Measurements from ENCODE around the gene CPM.

CPM gene

GRCh38 chr12:68957273-68957672 is 24.3 kb upstream of the CPM start:
- no peak for DNase-seq (ENCODE audit: low read depth)
- H3K4me3 ChIP-seq (ENCODE audit: low read depth, low read length) = no peak overlapping the region
- TF ChIP-seq, protein P1, sequence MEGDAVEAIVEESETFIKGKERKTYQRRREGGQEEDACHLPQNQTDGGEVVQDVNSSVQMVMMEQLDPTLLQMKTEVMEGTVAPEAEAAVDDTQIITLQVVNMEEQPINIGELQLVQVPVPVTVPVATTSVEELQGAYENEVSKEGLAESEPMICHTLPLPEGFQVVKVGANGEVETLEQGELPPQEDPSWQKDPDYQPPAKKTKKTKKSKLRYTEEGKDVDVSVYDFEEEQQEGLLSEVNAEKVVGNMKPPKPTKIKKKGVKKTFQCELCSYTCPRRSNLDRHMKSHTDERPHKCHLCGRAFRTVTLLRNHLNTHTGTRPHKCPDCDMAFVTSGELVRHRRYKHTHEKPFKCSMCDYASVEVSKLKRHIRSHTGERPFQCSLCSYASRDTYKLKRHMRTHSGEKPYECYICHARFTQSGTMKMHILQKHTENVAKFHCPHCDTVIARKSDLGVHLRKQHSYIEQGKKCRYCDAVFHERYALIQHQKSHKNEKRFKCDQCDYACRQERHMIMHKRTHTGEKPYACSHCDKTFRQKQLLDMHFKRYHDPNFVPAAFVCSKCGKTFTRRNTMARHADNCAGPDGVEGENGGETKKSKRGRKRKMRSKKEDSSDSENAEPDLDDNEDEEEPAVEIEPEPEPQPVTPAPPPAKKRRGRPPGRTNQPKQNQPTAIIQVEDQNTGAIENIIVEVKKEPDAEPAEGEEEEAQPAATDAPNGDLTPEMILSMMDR (IDR thresholded peaks at IDR 0.05; ENCODE audit: control insufficient read depth, extremely low read depth, insufficient read depth) = no peak

DNA sequence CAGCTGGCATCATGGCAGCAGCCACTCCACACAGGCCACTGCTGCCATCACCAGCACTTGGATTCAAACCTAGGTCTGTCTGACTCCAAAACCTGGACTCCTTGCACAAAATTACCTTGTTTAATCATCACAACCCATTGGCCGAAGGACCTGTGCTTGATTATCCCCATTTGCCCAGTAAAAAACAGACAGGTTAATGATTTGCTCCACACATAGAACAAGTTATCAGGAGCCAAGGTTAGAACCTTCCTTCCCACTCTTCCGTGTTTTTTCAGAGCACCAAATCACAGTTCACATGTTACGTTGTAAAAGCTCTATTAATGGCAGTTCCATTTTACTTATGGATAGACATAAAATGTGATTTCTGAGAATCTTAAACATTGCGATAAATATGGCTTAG is 23.5 kb upstream of the CPM start:
- no peak overlapping the region for H3K4me3 ChIP-seq (ENCODE audit: low read depth, low read length)
- TF ChIP-seq, protein P1 (IDR thresholded peaks at IDR 0.05; ENCODE audit: control insufficient read depth, extremely low read depth, insufficient read depth) = no peak
- DNase-seq (ENCODE audit: low read depth) = no peak

- TF ChIP-seq, protein P1 (IDR thresholded peaks at IDR 0.05; ENCODE audit: control insufficient read depth, extremely low read depth, insufficient read depth) = no peak
- no peak overlapping the region for H3K4me3 ChIP-seq (ENCODE audit: low read depth, low read length)
- no peak for DNase-seq (ENCODE audit: low read depth)
Observed at GRCh38 chr12:68954811-68955210, 21.8 kb upstream of the CPM start.

DNA sequence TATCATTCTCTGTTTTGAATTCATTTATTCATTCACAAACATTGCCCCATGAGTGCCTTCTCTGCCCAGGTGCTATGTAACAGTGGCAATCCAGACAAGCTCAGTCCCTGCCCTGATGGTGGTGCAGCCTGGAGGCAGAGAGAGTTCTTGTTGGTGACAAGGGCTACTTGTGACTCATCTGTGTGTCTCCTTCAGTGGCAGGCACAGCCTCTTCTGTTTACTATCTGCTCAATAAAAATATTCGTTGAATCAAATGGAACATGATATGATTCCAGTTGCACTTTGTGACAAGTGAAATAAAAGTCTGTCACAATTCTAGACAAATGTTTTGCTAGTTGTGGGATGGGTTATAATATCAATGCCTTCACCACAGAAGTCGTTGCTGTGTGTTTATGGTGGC is 20.6 kb upstream of the CPM start:
- DNase-seq (ENCODE audit: low read depth) = peak; percentile 48
- H3K4me3 ChIP-seq (ENCODE audit: low read depth, low read length) = no peak overlapping the region
- TF ChIP-seq, protein P1 (IDR thresholded peaks at IDR 0.05; ENCODE audit: control insufficient read depth, extremely low read depth, insufficient read depth) = no peak

DNA sequence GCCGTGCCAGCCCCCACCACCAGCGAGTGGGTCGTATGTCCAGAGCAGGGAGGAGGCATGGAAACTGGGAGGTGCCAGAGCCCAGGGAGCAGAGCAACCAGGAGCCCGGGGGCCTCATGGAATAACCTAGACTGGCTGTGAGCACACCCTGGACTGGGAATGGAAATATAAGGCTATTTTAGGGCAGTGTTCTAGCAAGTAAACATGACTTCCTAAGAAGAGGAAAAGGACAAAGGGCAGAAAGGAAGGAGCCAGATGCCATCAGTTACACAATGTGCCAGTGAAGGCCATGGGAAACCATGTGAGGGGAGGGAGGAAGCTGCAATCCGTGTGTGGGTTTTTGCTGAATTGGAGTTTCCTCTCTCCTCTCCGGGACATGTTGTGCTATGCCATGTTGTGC is 18.7 kb upstream of the CPM start:
- TF ChIP-seq, protein P1 (IDR thresholded peaks at IDR 0.05; ENCODE audit: control insufficient read depth, extremely low read depth, insufficient read depth) = no peak
- H3K4me3 ChIP-seq (ENCODE audit: low read depth, low read length) = no peak overlapping the region
- DNase-seq (ENCODE audit: low read depth) = no peak

- no peak overlapping the region for H3K4me3 ChIP-seq (ENCODE audit: low read depth, low read length)
- TF ChIP-seq, protein P1 (IDR thresholded peaks at IDR 0.05; ENCODE audit: control insufficient read depth, extremely low read depth, insufficient read depth) = no peak
- no peak for DNase-seq (ENCODE audit: low read depth)
Observed at GRCh38 chr12:68950511-68950910, 17.5 kb upstream of the CPM start.

- no peak overlapping the region for H3K4me3 ChIP-seq (ENCODE audit: low read depth, low read length)
- TF ChIP-seq, protein P1 (IDR thresholded peaks at IDR 0.05; ENCODE audit: control insufficient read depth, extremely low read depth, insufficient read depth) = no peak
- no peak for DNase-seq (ENCODE audit: low read depth)
Observed at GRCh38 chr12:68945255-68945654, 12.3 kb upstream of the CPM start.
